Stimulated activated CD4-positive, alpha-beta T cell treated with anti-CD3 and anti-CD28 coated beads, Interleukin-4, amount 100 ng/mL, for 24 hours (primary cell): ENCODE data around the gene FNTB.

Source experiments
- DNase-seq: peaks from one replicate; pipeline ENCODE4 v3.0.0-alpha.2; 2020

The FNTB gene

DNA sequence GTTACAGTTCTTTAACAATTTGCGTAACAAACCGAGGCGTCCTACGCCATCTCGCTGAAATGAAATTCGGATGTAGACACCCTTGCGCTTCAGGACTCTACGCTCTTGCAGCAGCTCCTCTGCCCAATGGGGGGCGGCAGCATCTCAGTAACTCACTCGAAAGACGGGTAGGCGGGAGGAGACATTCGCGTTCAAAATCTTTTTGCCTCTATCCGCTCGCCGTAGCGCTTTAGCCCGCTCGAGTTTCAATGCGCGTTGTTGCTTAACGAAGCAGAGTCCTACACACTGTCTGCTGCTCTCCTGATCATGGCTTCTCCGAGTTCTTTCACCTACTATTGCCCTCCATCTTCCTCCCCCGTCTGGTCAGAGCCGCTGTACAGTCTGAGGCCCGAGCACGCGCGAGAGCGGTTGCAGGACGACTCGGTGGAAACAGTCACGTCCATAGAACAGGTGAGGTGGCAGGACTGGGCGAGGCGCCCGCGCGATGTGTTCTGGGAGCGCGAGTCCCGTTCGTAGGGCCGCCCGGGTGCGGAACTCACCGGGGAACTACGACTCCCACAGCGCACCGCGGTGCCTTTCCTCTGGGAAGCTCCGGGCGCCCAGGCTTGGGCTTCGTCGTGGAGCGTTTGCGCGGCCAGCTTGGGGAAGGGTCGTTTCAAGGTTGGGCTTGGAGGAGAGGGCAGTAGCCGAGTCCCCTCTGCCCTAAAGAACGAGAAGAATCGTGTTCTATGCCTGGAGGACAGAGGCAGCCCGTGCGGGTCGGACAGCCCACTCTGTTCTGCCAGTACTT is at the start of gene FNTB:
Gene FNTB (plus strand): TSS at position 248 of the 790 bp plus-strand sequence. CDS start 59 bp downstream, at position 307.
- DNase-seq, result peak; percentile 94

GRCh38 chr14:64937171-64937820 is 49.4 kb upstream of the FNTB start:
- DNase-seq, result no peak

GRCh38 chr14:64937821-64938193 is 48.9 kb upstream of the FNTB start:
- no peak for DNase-seq

DNA sequence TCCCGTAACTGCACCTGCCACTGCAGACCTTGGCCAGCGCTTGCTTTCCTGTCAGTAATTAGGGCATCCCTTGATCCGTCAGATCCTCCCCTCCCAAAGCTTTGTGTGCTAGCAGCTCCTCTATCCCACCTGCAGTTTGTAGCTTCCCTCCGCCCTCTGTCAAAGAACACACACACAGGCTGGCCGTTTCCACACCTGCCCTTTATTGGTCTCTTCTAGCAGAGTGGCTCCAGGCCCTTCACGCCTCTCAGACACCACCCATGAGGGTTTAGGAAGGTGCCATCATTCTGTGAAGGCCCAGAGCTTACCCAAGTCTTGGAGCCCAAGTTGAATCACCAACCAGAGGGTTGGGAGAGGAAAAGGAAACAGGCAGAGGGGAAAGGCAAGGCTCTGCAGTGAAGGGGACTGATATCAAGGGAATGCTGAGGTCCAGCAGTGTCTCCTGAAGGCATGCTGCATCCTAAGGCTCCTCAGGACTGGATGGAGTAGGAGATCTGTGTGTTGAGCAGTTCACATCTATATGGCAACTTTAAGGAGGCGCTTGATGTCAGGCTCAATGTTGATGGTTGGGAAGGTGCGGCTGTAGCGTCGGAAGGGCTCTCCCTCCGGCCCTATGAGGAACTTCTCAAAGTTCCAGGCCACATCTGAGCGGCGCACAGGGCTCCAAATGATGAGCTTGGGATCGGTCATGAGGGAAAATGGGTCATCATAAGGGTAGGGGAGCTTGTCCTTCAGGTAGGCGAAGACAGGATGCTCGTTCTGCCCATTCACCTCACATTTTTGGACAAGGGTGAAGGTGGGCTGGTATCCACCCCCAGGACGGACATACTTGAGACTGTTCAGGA is 47.5 kb upstream of the FNTB start:
- no peak for DNase-seq

- DNase-seq, result no peak
Measured at GRCh38 chr14:64939817-64940190, 46.9 kb upstream of the FNTB start.

- no peak for DNase-seq
Measured at GRCh38 chr14:64940336-64940910, 46.3 kb upstream of the FNTB start.

DNA sequence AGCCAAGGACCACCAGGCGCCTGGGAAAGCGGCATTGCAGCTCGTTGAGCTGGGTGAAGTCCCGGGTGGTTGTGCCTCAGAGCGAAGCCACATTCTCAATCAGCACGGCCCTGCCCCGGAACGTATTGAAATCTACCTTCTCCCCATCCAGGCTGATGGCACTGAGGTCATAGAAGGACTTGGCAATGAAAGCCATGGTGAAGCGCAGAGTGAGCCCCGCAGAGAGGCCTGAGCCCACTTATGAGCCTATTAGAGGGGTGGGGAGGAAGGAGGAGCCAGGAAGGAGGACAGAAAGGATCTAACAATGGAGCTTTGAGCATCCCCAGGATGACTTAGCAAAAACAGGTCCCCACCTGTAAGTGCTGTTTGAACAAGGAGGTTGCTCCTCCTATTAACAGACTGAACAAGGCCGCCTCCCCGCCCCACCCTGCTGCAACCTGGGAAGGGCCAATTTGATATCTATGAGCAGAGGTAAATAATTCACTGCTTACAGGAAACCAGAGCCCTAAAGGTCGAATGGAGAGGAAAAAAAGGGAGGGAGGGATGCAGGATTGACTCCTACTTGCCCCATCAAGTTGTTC is 44.1 kb upstream of the FNTB start, which contains the start of gene GPX2:
Gene GPX2 (minus strand): TSS at position 215 of the 581 bp plus-strand sequence. CDS start 19 bp downstream, at position 196.
- DNase-seq, result no peak

GRCh38 chr14:64943556-64943955 is 43.1 kb upstream of the FNTB start:
- DNase-seq, result no peak

- DNase-seq, result no peak
Measured at GRCh38 chr14:64944041-64944440, 42.7 kb upstream of the FNTB start.

GRCh38 chr14:64944861-64945260 is 41.8 kb upstream of the FNTB start:
- no peak for DNase-seq

DNA sequence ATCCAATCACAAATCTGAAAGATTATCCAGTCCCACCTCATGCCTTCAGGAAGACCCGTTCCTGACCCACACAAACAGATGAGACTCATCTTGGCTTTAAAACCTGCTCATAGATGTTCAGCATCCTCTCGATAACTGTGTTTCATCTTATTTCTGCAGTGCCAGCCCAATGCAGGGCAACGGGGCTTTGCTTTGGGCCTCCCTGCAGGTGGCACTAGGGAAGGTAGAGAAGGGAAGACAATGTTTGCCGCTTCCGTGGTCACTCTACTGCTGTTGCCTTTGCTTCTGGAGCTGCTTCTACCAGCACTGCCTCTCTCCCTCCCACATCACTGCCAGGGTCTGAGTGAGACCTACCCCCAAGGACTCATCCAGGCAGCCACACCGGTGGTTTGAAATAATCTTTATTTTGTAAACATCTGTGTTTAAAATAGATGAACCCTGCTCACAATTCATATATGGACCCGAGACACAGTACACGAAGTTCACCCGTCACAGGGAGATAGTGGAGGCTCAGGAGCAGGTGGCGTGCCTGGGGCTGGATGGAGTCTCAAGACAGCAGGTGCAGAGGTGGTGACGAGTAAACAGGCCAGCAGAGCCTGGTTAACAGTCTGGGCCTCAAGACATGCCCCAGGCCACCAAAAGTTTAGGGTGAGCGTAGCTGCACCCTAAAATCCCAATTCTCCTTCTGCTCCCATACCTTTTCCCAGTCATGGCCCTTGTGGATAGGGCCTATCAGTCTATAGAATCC is 41.1 kb upstream of the FNTB start:
- no peak for DNase-seq

GRCh38 chr14:64946310-64947045 is 40.2 kb upstream of the FNTB start:
- DNase-seq, result no peak

DNA sequence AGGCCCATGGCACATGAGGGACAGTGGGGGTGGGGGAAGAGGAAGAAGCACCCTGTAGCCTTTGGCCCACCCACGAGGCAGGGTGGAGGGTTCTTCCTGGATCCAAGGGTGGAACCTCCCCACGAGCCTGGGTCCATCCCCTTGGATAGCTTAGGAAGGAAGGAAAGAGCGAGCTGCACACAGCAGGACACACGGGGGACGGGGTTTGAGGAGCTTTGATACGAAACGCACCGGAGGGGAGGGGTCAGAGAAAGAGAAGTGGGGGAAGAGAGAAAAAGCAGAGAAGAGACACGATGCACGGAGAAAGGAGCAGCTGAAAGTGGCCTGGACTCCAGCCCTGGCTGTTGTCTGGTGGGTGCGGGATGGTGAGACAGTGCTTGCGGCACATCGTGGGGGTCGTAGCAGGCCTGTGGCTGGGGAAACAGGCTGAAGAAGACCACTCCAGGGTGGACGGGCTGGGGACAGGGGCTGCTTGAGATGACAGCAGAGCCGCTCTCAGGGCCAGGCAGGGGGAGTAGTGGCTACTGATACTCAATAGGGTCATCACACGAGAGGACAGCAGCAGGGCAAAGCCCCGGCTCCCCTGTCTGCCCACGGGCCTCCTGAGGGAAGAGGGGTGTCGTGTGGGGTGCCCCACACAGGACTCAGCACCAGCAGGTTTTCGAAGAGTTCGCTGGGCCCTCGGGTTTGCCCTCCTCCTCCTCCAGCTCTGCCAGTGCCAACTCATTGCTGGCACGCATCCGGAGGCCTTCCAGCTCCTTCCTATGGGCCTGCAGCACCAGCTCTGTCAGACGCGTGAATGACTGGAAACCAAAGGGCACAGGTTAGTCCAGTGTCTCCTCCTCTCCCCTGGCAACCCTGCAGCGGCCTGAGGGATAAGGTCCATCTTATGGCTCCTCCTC is 38.7 kb upstream of the FNTB start:
- no peak for DNase-seq

GRCh38 chr14:64948612-64949210 is 38.0 kb upstream of the FNTB start:
- no peak for DNase-seq

DNA sequence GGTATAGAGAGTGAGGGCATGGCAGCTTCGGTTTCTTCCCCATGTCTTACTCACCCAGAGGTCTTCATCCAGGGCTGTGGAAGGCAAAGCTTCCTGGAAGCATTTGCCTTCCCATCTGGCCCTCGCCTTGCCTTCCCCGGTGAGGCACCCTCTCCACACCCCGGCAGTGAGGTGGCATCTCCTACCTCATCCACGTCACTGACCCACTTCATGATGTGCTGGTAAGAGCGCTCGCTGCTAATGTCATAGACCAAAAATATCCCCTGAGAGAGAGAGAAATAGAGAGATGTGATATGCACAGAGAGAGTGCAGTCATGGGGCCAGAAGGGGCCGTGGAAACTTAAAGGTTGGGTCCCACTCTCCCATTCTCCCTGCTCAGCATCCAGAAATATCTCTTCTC is 35.8 kb upstream of the FNTB start:
- no peak for DNase-seq

GRCh38 chr14:64951291-64951690 is 35.4 kb upstream of the FNTB start:
- DNase-seq, result no peak

DNA sequence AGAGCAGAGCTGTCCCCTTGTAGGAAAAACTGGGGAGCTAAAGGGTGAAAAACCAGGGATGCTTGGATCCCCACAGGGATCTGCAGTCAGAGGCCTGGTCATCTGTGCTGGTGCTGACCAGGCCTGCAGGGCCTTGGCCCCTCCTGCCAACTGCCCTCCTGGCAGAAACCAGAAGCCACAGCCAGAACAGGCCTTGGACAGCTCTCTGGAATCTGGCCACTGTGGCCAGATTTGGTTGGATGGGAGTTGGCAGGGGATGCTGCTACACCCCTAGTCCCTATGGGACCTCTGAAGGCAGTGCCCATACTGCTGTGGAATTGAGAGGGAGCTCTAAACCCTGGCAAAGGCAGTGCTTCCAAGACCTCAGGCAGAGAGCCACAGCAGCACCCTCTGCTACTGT is 35.0 kb upstream of the FNTB start:
- no peak for DNase-seq

DNA sequence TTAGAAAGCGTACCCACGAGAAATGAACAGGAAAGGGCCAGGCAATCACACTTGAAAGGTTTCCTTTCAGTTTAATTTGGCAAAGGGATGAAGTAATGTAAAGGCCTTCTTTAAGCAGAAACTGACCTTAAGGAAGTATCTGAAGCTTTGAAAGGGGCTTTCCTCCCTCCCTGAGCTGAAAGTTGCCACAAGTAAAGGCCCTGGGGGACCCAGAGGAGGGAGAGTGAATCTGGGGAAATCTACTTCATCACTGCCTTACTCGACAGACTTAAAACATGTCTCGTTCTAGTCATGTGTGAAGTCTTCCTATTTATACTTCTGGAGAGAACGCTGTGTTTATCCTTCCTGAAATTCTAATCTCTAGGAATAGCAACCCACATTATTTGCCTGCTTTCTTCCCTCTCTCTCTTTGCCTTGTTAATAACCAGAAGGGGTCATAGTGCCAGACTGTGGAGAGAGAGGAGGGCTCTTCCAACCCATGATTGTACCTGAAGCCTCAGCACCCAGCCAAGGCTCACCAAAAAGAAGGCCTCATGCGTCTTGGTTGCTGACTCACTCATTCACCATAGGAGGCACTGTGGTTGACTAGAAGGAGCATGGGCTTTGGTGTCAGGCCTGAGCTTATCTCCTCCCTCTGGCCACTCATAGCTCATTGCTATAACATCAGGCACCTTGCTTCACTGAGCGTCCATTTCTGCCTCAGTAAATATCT is 33.9 kb upstream of the FNTB start:
- no peak for DNase-seq

- DNase-seq, result no peak
Measured at GRCh38 chr14:64953310-64953654, 33.4 kb upstream of the FNTB start.
